ENCODE results near the gene CD200R1L. TPM values are rescaled to one million over a fixed set of nuclear protein-coding genes. Genes with fewer than 3 reads are reported as not detected.

Gene CD200R1L
- total RNA-seq, 1 experiment from 2014 or later = not detected

GRCh38 chr3:112767177-112767576, 79.5 kb downstream of the CD200R1L start:
- Mint-ChIP-seq H3K27me3 (ENCODE audit: low read depth) (peaks cover 2% of the 10 kb centered on the region; the same call in 1 of the 2 replicates), H3K4me3 (no peak overlapping the region), H3K4me1 (peaks cover 8 to 9% of the 10 kb centered on the region in 2 experiments), H3K36me3 (ENCODE audit: insufficient read depth in 1 of 3, low read depth in 3 of 3) (no peaks in the 10 kb centered on the region), H3K9me3 (no peaks in the 10 kb centered on the region), H3K27ac (no peak overlapping the region)
- Histone ChIP-seq H3K79me1 (ENCODE audit: insufficient read depth, low read depth, low read length, poor library complexity, severe bottlenecking) (no peaks in the 10 kb centered on the region), H4K5ac (ENCODE audit: insufficient read length, low read depth, low read length) (no peak overlapping the region), H4K20me1 (ENCODE audit: control insufficient read depth, insufficient read depth, insufficient read length) (no peaks in the 10 kb centered on the region), H3K4me2 (ENCODE audit: insufficient read depth, insufficient read length, low read length) (no peak overlapping the region), H3K9me3 (ENCODE audit: control insufficient read depth, low read depth, low read length) (no peaks in the 10 kb centered on the region), H2AK5ac (ENCODE audit: insufficient read length, low read length) (no peak overlapping the region), H3K4me1 (ENCODE audit: insufficient read depth, low read length) (no peaks in the 10 kb centered on the region; the same call in 1 of the 2 replicates), H2BK120ac (ENCODE audit: low read depth, low read length, poor library complexity, severe bottlenecking) (no peak overlapping the region), H3K18ac (ENCODE audit: insufficient read length, low read depth, low read length) (no peak overlapping the region), H3K27ac (ENCODE audit: insufficient read length, low read depth, low read length) (no peak overlapping the region), H3K14ac (ENCODE audit: insufficient read depth, low read length) (no peak overlapping the region), H3K23me2 (ENCODE audit: insufficient read length, low read depth, low read length, poor library complexity, severe bottlenecking) (no peaks in the 10 kb centered on the region), H3K23ac (ENCODE audit: insufficient read length, low read depth, low read length) (no peak overlapping the region), H2BK20ac (ENCODE audit: low read depth, low read length, poor library complexity, severe bottlenecking) (no peak overlapping the region), H3K27me3 (ENCODE audit: insufficient read depth, low read length) (no peaks in the 10 kb centered on the region), H3K79me2 (ENCODE audit: insufficient read depth, low read length) (no peaks in the 10 kb centered on the region), H3T11ph (ENCODE audit: low read length) (no peak overlapping the region), H2BK15ac (ENCODE audit: low read depth, low read length) (no peak overlapping the region), H4K91ac (ENCODE audit: insufficient read length, low read depth, low read length) (no peak overlapping the region), H2BK12ac (ENCODE audit: insufficient read length, low read depth, low read length) (no peak overlapping the region), H2AFZ (ENCODE audit: low read length) (no peak overlapping the region), H3K9ac (ENCODE audit: extremely low read depth, insufficient read length, low read length) (no peak overlapping the region), H2BK5ac (ENCODE audit: insufficient read length, low read length) (no peak overlapping the region), H3K4ac (ENCODE audit: low read depth, low read length) (no peak overlapping the region), H4K8ac (replicated peaks; ENCODE audit: insufficient read length, low read depth, low read length) (no peak overlapping the region), H3K56ac (ENCODE audit: insufficient read length, low read depth, low read length) (no peak overlapping the region)
- TF ChIP-seq, protein P1, sequence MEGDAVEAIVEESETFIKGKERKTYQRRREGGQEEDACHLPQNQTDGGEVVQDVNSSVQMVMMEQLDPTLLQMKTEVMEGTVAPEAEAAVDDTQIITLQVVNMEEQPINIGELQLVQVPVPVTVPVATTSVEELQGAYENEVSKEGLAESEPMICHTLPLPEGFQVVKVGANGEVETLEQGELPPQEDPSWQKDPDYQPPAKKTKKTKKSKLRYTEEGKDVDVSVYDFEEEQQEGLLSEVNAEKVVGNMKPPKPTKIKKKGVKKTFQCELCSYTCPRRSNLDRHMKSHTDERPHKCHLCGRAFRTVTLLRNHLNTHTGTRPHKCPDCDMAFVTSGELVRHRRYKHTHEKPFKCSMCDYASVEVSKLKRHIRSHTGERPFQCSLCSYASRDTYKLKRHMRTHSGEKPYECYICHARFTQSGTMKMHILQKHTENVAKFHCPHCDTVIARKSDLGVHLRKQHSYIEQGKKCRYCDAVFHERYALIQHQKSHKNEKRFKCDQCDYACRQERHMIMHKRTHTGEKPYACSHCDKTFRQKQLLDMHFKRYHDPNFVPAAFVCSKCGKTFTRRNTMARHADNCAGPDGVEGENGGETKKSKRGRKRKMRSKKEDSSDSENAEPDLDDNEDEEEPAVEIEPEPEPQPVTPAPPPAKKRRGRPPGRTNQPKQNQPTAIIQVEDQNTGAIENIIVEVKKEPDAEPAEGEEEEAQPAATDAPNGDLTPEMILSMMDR (conservative IDR thresholded peaks at IDR 0.05) = no peak
- no peak for DNase-seq
- WGBS (ENCODE audit: extremely low coverage, insufficient read length, low lambda C conversion rate) = no CpG with 5 or more reads among the region's 2 CpGs

Other genes with a start within 250 kb of the CD200R1L start
- 4.6 and 5.4 TPM in 2 replicates for gene CCDC80, start 205.7 kb downstream of the CD200R1L start, total RNA-seq (2021)
- not detected in 2 replicates for gene CD200R1, start 128.2 kb upstream of the CD200R1L start, total RNA-seq (2021)
- gene GTPBP8, start 144.1 kb upstream of the CD200R1L start, total RNA-seq (2021) = 29.8 and 31.1 TPM in 2 replicates